Stimulated activated CD8-positive, alpha-beta memory T cell treated with anti-CD3 and anti-CD28 coated beads, Interleukin-15, amount 100 ng/mL, for 24 hours (primary cell): Measurements from ENCODE around the gene AKAP1.

Source experiments
- DNase-seq: peaks from one replicate; pipeline ENCODE4 v3.0.0-alpha.2; 2020; ENCODE audit warnings: low read depth

Gene AKAP1

GRCh38 chr17:57130708-57131461 lies 45.8 kb downstream of the AKAP1 start:
- peak; percentile 46 for DNase-seq

DNA sequence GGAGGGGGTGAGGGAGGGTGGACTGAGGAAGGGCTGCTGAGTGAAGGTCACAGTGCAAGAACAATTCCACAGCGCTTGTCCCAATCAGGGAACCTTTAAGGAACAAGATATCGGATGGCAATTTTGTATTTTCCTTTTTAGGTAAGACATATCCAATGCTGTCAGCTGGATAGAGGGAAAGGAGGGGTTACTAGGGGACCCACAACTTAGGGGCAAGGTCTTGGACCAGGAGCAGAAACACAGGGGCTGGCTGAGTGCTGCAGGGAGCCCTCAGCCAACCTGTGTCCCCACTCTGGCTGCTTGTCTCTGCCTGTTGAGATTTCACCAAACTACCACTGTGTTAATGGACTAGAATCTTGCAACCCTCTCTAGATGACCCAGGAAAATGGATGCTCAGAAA lies 47.6 kb downstream of the AKAP1 start:
- no peak for DNase-seq

DNA sequence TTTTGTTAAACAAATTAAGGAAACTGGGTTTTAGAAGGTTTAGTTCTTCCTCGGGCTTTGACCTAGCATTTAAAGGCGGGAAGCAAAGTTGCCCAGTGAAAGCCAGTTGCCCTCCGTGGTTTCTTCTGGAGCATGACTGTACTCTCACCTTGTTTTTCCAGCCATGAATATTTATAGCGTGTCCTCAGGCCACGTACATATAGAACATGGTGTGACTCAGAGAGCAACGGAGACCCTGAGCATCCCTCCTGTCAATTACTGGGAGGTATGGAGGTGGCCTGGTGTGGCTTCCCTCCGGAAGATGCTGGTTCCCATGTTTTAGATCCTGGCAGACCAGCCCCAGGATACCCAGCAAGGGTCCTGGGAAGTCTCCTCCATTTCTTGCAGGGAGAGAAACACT lies 48.4 kb downstream of the AKAP1 start:
- no peak for DNase-seq

GRCh38 chr17:57135026-57135788 lies 50.2 kb downstream of the AKAP1 start:
- DNase-seq, result no peak

DNA sequence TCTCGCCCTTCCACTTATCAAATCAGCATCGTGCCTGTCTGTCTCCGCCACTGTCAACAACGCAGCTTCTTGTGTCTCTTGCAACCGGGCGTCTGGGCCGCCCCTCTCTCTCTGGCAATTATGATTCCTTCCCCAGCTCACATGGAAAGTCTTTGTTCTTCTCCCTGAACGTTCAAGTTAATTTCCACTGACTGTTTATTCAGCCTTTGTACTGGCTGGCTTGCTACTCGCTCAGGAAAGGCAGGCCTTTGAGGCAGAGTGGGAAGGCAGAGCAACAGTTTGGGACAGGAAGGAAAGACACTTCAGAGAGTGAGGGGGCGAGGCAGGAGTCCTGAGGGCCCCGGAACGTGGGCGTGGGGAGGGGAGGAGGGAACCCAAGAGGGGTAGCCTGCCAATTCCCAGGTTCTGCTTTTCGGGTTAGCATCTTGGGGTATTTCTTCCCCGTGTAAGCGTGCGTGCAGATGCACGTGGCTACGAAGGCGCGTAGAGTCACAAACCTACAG lies 50.8 kb downstream of the AKAP1 start:
- DNase-seq, result no peak

DNA sequence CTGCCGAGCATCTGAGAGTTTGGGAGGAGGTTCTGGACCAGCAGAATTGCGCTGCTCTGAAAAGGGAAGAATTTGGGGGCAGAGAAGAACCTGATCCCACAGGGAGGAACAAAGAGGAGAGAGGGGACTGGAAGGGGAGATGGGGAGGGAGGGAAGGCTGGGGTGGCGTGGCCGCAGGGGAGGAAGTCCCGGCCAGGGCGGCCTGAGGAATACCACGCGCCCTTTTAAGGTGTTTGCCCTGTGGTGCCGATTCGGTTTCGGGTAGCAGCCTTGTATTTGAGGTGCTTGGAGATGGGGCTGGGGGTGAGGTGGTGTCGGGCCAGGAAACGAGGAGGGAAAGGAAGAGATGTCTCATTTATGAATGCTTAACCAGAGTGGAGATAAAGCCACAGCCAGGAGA lies 51.3 kb downstream of the AKAP1 start:
- no peak for DNase-seq

GRCh38 chr17:57138030-57138911 lies 53.2 kb downstream of the AKAP1 start:
- DNase-seq, result no peak

- no peak for DNase-seq
These were observed 54.0 kb downstream of the AKAP1 start for GRCh38 chr17:57138956-57139576.

DNA sequence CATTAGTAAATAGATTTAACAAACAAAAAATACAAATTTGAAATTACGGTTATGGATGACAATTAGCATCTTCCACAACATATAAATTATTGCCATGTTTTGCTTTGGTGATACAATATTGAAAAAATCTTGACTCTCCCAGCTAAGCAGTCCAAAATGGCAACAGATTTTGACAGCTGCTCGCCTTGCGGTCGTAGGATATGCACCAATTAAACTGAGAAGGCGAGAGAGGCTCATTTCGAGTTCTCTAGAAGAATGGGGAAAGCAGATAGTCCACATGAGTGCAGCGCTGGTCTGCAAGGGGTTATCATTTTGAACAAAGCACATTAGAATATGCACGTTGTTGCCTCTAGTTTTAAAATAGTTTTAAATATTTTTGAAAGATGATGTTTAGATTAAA lies 55.3 kb downstream of the AKAP1 start:
- no peak for DNase-seq

DNA sequence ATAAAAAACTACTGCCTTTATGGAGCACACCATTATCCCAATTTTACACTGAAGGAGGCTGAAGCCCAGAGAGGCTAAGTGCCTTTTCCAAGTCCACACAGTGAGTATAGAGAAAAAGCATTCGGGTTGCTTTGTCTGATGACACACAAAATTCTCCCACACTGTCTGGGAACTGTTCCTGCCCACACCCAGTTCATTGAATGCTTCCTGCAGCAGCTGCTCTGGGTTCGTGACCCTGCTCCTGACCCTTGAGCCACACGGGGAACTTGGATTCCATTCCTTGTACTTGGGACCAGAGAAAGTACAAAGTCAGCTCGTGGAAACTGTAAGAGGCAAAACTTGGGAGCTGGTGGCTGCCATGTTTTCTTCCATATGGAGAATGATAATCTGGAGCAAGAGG lies 57.9 kb downstream of the AKAP1 start:
- DNase-seq, result no peak

GRCh38 chr17:57143361-57143760 lies 58.3 kb downstream of the AKAP1 start:
- no peak for DNase-seq

DNA sequence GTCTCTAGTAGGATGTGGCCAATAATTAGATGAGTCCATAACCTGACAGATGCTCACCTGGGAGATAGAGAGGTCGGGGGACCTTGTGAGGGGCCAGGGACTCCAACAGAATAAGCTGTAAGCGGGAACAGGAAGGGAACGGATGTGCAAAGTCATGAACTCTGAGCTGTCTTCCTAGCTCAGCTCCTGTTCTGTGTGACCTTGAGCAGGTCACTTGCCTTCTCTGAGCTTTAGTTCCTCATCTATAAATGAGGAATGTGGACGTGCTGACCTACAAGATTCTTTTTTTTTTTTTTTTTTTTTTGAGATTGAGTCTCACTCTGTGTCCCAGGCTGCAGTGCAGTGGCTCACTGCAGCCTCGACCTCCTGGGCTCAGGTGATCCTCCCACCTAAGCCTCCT lies 58.9 kb downstream of the AKAP1 start:
- no peak for DNase-seq

DNA sequence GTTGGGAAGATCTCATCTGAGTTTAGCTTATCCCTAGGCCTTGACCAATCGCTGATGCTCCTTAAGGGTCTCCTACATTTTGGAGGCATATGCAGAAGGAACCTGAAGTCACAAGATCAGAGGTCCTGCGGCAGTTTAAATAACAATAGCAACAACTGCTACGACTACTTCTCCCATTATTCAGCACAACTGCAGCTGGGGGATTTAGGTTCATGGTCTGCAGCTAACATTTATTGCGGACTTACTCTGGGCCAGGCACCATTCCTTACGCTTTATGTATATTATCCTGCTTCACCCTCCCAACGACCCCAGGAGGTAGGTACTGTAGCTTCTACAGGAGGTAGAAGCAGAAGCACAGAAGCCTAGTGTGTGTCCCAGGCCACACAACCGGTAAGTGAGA lies 59.5 kb downstream of the AKAP1 start:
- DNase-seq, result no peak

DNA sequence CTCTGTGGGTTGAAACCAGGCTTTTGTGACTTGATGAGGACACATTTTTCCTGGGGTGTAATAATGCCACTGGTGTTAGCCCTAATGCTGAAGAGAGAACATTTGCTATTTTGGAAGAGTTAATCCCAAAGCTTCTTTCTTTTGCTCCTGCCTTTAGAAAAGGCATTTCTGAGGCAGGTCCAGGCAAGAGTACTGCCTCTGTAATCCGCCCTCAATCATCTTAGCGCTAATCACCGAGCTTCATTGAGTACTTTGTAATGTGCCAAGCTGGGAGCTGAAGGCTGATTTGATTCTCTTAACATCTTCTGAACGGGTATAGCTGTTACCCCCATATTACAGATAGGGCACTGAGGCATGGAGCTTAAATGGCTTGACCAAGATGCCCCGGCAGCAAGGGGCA lies 60.3 kb downstream of the AKAP1 start:
- no peak for DNase-seq

DNA sequence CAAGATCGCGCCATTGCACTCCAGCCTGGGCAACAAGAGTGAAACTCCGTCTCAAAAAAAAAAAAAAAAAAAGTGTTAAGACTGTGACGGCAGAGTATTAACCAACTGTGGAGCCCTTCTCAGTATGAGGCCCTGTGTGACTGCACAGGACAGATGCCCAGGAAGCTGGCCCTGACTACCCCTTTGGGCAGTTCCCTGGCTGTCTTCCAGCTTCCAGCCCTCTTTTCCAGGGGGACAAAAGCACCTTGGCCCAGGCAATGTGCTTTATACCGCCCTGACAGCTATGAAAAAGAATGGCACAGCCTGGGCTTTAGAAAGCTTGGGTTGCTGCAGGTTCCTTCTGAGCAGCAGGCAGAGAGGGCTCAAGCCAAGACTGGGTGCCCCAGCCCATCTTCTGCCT lies 61.2 kb downstream of the AKAP1 start:
- DNase-seq, result no peak

GRCh38 chr17:57151798-57152197 lies 66.8 kb downstream of the AKAP1 start:
- no peak for DNase-seq

GRCh38 chr17:57152967-57153528 lies 68.0 kb downstream of the AKAP1 start:
- DNase-seq, result no peak

DNA sequence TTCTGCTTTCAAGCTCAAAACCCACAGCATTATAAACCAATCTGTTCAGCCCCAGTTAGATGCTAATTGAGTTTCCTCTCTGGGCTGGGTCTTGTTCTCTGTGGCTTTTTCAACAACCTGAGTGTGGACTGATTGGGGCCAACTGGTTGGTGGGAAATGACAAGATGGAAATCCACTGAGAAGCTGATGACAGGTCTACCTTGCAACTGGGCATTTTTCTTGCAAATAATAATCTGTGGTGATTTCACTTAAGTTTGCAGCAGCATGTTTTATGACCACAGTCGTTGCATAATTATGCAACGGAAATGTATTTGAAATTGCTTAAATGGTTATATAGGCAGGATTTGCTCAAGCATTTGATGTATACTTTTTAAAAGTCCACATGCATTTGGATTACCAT lies 69.9 kb downstream of the AKAP1 start:
- no peak for DNase-seq

- no peak for DNase-seq
These were observed 73.3 kb downstream of the AKAP1 start for GRCh38 chr17:57158325-57158724.

DNA sequence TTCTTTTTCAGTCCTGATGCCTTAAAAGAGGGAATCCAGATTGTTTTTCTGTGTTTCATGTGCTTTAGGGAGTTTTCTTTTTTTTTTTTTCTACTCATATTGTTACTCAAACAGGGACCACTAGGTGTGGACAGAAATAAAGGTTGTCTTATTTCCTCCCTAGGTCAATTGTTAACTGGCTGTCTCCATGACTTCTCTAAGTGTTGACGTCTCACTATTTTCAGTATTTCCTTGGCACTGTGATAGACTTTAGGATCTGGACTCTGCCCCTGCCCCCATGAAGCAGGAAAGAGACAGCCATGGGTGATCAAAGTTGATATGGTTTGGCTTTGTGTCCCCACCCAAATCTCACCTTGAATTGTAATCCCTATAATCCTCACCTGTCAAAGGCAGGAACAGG lies 73.7 kb downstream of the AKAP1 start:
- no peak for DNase-seq

DNA sequence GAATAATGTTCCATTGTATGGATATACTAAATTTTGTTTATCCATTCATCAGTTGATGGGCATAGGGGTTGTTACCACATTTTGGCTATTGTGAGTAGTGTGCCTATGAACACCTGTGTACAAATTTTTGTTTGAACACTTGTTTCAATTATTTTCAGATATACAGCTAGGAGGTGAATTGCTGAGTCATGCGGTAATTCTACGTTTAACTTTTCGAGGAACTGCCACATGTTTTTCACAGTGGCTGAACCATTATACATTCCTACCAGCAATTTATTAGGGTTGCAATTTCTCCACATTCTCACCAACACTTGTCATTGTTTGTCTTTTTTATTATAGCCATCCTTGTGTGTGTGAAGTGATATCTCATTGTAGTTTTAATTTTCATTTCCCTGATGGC lies 75.6 kb downstream of the AKAP1 start:
- no peak for DNase-seq

GRCh38 chr17:57164814-57165213 lies 79.8 kb downstream of the AKAP1 start:
- no peak for DNase-seq
